ENCODE results near the gene UBR1. TPM values are rescaled to one million over a fixed set of nuclear protein-coding genes. Genes with fewer than 3 reads are reported as not detected.

Gene UBR1
- total and polyA plus RNA-seq, 2 experiments from 2014 or later, result 17.2 to 19.6 TPM

DNA sequence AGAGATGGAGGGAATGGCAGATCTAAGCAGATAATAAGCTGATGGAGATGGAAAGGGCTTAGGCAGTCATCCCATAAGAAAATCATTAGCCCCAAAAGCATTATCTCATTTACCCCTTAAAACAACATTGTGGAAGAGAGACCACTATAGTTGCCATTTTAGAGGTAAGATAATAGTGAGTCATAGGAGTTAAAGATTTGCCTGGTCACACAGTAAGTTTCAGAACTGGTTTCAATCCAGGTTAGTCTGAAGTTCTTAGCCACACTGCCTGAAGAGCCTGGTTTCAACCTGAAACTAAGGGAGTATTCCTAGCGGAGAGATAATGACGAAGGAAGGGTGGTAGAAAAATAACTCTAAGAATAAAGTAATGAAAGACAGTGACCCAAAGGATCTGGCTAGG lies 13.0 kb upstream of the UBR1 start (continued):
- TF ChIP-seq ZNF462 (CRISPR knock-in tag; IDR thresholded peaks at IDR 0.05), result no peak

DNA sequence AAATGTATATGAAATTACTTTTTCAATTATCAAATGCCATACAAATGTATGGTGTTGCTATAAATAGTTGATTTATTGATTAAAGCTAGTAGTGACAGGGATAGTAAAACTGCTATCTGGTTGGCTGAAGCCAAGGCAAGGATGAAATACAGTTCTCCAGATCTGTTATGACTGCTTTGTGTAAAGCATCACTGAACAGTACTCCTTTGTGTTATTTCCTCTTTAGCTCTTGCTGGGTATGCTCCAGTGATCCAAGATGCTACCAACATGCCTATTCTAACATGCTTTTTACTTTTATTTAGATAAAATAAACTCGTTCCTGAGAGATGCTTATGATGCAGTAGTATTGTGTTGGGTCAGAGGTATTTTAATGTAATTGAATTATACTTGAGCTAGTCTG lies 12.4 kb upstream of the UBR1 start:
- Mint-ChIP-seq H3K36me3 (ENCODE audit: low read depth) (no peaks in the 10 kb centered on the region), H3K9me3 (no peaks in the 10 kb centered on the region), H3K4me3 (no peak overlapping the region), H3K4me1 (peaks cover 5% of the 10 kb centered on the region; the same call in 2 of the 3 replicates), H3K27me3 (ENCODE audit: insufficient read depth, low read depth, poor library complexity) (peaks cover 14% of the 10 kb centered on the region), H3K27ac (no peak overlapping the region)
- Histone ChIP-seq H3K9me2 (ENCODE audit: insufficient read depth) (no peaks in the 10 kb centered on the region; the same call in 1 of the 2 replicates), H4K20me1 (replicated peaks; ENCODE audit: insufficient read depth) (no peaks in the 10 kb centered on the region), H2AFZ (no peak overlapping the region; the same call in 1 of the 2 replicates), H3K27me3 (ENCODE audit: insufficient read depth) (peaks cover 16% of the 10 kb centered on the region), H3K27ac (ENCODE audit: low read depth) (no peak overlapping the region), H3K4me3 (no peak overlapping the region), H3K4me2 (no peak overlapping the region), H3K4me1 (ENCODE audit: insufficient read depth) (no peaks in the 10 kb centered on the region), H3K79me2 (replicated peaks; ENCODE audit: insufficient read depth) (no peaks in the 10 kb centered on the region), H3F3A (replicated peaks; ENCODE audit: low read depth) (no peaks in the 10 kb centered on the region), H3K36me3 (ENCODE audit: insufficient read depth) (no peaks in the 10 kb centered on the region)
- TF ChIP-seq CREB1 (CRISPR knock-in tag; IDR thresholded peaks at IDR 0.05; ENCODE audit: low read depth) (no peak), CTCF (conservative IDR thresholded peaks at IDR 0.05; ENCODE audit: low read depth in 2 of 2) (no peak), ZNF114 (CRISPR knock-in tag; IDR thresholded peaks at IDR 0.05) (no peak)
- TF ChIP-seq, protein P1, sequence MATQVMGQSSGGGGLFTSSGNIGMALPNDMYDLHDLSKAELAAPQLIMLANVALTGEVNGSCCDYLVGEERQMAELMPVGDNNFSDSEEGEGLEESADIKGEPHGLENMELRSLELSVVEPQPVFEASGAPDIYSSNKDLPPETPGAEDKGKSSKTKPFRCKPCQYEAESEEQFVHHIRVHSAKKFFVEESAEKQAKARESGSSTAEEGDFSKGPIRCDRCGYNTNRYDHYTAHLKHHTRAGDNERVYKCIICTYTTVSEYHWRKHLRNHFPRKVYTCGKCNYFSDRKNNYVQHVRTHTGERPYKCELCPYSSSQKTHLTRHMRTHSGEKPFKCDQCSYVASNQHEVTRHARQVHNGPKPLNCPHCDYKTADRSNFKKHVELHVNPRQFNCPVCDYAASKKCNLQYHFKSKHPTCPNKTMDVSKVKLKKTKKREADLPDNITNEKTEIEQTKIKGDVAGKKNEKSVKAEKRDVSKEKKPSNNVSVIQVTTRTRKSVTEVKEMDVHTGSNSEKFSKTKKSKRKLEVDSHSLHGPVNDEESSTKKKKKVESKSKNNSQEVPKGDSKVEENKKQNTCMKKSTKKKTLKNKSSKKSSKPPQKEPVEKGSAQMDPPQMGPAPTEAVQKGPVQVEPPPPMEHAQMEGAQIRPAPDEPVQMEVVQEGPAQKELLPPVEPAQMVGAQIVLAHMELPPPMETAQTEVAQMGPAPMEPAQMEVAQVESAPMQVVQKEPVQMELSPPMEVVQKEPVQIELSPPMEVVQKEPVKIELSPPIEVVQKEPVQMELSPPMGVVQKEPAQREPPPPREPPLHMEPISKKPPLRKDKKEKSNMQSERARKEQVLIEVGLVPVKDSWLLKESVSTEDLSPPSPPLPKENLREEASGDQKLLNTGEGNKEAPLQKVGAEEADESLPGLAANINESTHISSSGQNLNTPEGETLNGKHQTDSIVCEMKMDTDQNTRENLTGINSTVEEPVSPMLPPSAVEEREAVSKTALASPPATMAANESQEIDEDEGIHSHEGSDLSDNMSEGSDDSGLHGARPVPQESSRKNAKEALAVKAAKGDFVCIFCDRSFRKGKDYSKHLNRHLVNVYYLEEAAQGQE (IDR thresholded peaks at IDR 0.05; ENCODE audit: unreplicated experiment), result no peak
- DNase-seq (ENCODE audit: low spot score) (no peak), ATAC-seq (no peak)
